Stimulated activated CD8-positive, alpha-beta memory T cell treated with anti-CD3 and anti-CD28 coated beads, Interleukin-15, amount 100 ng/mL, for 1 hour (primary cell): ENCODE results near the gene ACVR1B.
"Not testable (repeated sequence)": the region's sequence is repeated elsewhere in the genome, so short reads cannot be mapped to it uniquely, and the experiment has no call there.

Experiments
- DNase-seq: peaks from one replicate; pipeline ENCODE4 v3.0.0-alpha.2; 2020; ENCODE audit warnings: low read depth

The ACVR1B gene

GRCh38 chr12:51971679-51972421 is 20.4 kb downstream of the ACVR1B start:
- DNase-seq, result no peak

- no peak for DNase-seq
These were observed 20.9 kb downstream of the ACVR1B start for GRCh38 chr12:51972422-51972812.

DNA sequence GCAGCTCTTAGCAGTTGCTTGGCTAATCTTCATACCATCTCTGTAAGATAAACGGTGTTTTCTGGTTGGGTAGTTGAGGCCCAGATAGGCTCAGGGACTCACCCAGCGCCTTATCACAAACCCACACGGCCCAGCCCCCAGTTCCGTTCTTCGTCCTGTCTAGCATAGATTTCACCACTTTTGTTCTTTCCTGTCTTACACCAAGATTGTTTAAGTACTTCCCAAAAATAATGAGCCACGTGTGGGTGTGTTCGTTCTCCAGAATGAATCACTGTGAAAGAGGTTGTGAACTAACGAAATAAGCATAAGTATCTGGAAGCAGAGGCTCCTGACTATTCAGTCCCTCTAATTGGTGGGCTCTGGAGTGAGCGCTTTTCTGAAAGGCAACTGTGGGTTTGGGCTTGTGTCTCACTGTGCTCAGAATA is 21.4 kb downstream of the ACVR1B start:
- DNase-seq, result no peak

GRCh38 chr12:51973560-51973959 is 22.1 kb downstream of the ACVR1B start:
- DNase-seq, result no peak

- DNase-seq, result no peak
These were observed 23.1 kb downstream of the ACVR1B start for GRCh38 chr12:51974646-51975045.

- DNase-seq, result no peak
These were observed 23.7 kb downstream of the ACVR1B start for GRCh38 chr12:51975196-51975595.

- DNase-seq, result no peak
These were observed 25.1 kb downstream of the ACVR1B start for GRCh38 chr12:51976376-51977160.

DNA sequence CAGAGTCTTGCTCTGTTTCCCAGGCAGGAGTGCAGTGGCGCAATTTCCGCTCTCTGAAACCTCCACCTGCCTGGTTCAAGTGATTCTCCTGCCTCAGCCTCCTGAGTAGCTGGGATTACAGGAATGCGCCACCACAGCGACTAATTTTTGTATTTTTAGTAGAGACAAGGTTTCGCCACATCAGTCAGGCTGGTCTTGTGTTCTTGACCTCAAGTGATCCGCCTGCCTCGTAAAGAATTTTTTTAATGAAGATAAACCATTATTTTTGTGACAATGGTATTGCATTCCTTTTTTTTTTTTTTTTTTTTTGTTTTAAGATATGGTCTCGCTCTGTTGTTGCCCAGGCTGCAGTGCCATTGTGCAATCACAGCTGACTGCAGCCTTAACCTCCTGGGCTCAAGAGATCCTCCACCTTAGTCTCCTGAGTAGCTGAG is 25.8 kb downstream of the ACVR1B start:
- DNase-seq, result no peak

GRCh38 chr12:51979306-51979705 is 27.8 kb downstream of the ACVR1B start:
- not testable (repeated sequence) for DNase-seq

DNA sequence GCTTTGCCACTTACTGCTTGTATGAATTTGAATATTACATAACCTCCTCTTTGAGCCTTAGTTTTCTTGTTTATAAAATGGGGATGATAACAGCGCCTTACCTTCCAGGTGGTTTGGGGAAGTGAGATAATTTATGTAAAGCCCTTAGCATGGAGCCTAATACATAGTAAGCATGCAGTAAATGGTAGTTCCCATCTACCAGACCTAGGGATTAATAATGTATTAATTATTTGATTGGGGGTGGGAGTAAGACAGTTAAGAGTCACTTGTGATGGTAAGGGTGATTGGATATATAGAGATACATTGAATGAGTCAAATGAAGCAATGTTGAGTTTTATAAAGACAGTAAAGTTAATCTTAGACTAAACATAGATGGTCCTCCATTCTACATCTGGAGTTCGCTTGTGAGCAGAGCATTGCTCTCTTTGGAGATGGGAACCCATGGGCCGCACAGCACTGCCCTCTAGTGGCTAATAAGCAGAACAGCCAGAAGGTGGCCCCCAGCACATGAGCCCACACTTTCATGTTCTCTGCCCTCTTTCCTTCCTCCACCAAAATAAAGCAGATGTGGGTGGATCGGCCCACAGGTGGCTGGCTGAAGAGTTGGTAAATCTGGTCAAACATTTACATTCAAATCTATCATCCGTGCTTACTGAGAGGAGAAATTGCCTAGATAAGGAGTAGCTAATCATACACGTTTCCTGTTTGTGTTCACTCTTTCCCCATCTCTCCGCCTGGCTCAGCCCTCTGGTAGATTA is 28.7 kb downstream of the ACVR1B start:
- peak; percentile 35 for DNase-seq

GRCh38 chr12:51980809-51981127 is 29.3 kb downstream of the ACVR1B start:
- DNase-seq, result no peak

- no peak for DNase-seq
These were observed 33.2 kb downstream of the ACVR1B start for GRCh38 chr12:51984657-51985056.

GRCh38 chr12:51985154-51985835 is 33.8 kb downstream of the ACVR1B start:
- DNase-seq, result no peak

DNA sequence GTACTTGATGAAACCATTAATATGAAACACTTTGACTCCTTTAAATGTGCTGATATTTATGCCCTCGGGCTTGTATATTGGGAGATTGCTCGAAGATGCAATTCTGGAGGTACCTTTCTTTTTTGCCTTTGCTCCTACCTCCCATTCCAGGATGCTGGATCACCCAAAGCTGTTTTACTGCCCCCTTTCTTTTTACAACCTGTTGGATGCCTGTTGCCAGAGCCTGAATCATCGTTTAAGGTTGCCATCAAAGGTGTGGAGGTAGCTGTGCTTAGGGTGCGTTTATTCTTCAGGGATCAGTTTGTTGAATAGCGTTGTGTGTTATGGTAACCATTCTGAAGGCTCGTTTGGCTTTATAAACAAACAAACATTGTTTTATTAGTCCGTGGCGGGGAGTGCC is 35.3 kb downstream of the ACVR1B start:
- no peak for DNase-seq

- no peak for DNase-seq
These were observed 40.7 kb downstream of the ACVR1B start for GRCh38 chr12:51992246-51992645.

DNA sequence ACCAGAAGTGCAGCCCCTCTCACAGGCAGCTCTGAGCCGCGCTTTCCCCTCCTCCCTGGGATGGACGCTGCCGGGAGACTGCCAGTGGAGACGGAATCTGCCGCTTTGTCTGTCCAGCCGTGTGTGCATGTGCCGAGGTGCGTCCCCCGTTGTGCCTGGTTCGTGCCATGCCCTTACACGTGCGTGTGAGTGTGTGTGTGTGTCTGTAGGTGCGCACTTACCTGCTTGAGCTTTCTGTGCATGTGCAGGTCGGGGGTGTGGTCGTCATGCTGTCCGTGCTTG is 43.0 kb downstream of the ACVR1B start:
- DNase-seq, result no peak

DNA sequence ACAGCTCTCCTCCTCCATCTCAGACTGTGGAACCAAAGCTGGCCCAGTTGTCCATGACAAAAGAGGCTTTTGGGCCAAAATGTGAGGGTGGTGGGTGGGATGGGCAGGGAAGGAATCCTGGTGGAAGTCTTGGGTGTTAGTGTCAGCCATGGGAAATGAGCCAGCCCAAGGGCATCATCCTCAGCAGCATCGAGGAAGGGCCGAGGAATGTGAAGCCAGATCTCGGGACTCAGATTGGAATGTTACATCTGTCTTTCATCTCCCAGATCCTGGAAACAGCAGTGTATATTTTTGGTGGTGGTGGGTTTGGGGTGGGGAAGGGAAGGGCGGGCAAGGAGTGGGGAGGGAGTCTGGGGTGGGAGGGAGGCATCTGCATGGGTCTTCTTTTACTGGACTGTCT is 43.5 kb downstream of the ACVR1B start:
- no peak for DNase-seq

DNA sequence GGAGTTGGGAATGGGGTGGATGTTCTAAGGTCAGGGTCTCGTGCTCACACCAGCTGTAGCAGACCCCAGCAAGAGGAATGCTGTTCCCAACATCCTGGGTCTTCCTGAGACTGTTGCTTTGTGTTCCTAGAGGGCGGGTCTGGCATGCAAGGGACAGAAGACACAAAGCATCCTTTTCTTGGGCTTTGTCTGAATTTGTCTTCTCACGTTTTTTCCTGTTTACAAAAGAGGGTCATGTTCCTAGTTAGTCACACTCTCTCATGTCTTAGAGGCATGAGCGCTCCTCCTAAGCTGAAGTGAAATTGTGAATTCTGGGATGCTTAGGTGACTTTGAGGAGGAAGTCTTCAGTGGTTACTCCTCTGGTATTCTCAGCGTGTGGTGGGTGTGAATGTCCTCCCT is 45.6 kb downstream of the ACVR1B start:
- DNase-seq, result no peak

DNA sequence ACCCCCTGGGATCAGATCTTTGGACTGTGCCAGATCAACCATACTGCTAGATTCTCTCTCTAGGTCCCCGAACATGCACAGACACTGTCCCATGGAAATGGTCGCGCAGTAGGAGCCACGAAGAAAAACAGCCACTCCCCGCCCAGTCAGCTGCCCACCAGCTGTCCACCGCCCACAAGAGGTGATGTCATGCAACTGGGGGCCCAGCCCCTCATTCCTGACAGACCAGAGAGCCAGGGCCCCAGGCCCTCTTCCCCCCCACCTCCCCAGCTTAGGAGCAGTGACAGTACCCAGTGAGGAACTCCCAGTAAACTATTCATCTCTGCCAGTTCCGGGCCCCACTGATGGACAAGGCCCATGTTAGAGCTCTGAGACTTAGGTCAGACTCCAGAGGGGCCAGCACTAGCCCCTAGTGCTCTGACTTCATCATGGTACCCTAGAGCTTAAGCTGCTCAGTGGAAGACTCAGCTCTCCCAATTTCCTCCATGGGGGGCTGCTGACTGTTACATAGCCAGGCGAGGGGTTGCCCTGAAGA is 51.6 kb downstream of the ACVR1B start:
- DNase-seq, result no peak

GRCh38 chr12:52003591-52003990 is 52.1 kb downstream of the ACVR1B start:
- DNase-seq, result no peak

GRCh38 chr12:52004042-52004648 is 52.6 kb downstream of the ACVR1B start:
- DNase-seq, result no peak
